Calu3 (cell line): ENCODE data around the gene GARIN5A. TPM values are rescaled to one million over a fixed set of nuclear protein-coding genes. Genes with fewer than 3 reads are reported as not detected.
A peak's percentile ranks its signal among the peaks of the same experiment; 100 is the strongest.

Experiments
- BruUV-seq: library from RNA; stranded (reverse); fragments of 400-500 nt; replicated peaks from 2 replicates; lab custom pipeline; 2021; lab: Mats Ljungman, UMichigan
- CTCF ChIA-PET: fragments of 300-600 bp; sonication (Branson Sonifier 250); formaldehyde crosslinking; loops from one replicate; lab custom pipeline; 2022; ENCODE audit warnings: antibody characterized with exemption; lab: Charles Lee
- DNase-seq: peaks from one replicate; pipeline ENCODE4 v3.0.0; 2022
- H3K27ac Mint-ChIP-seq: one replicate; pipeline ENCODE4 v1.8.0; 2022; ENCODE audit warnings: mixed read lengths; ENCODE audit not compliant: unreplicated experiment
- H3K27me3 Mint-ChIP-seq: one replicate; pipeline ENCODE4 v1.8.0; 2022; ENCODE audit warnings: mixed read lengths; ENCODE audit not compliant: unreplicated experiment
- H3K36me3 Mint-ChIP-seq: one replicate; pipeline ENCODE4 v1.8.0; 2022; ENCODE audit warnings: mild to moderate bottlenecking, moderate library complexity, mixed read lengths; ENCODE audit not compliant: insufficient read depth, unreplicated experiment
- H3K4me1 Mint-ChIP-seq: one replicate; pipeline ENCODE4 v1.8.0; 2022; ENCODE audit warnings: mild to moderate bottlenecking, low read depth, mixed read lengths; ENCODE audit not compliant: unreplicated experiment
- H3K4me3 Mint-ChIP-seq: one replicate; pipeline ENCODE4 v1.8.0; 2022; ENCODE audit warnings: mild to moderate bottlenecking, low read depth, moderate library complexity, mixed read lengths; ENCODE audit not compliant: unreplicated experiment
- H3K9me3 Mint-ChIP-seq: one replicate; pipeline ENCODE4 v1.8.0; 2022; ENCODE audit warnings: low read depth, mixed read lengths; ENCODE audit not compliant: unreplicated experiment
- CTCF ChIP-seq: fragments of 200-600 bp; IDR thresholded peaks from one replicate; pipeline ENCODE4 v1.8.0; 2022; ENCODE audit warnings: antibody characterized with exemption; ENCODE audit not compliant: unreplicated experiment
- intact Hi-C: fragments of 100-400 bp; cut with micrococcal nuclease; formaldehyde crosslinking; loops from one replicate; pipeline ENCODE4 v1.10.0; 2022; ENCODE audit not compliant: unreplicated experiment
- total RNA-seq: library from RNA; stranded (reverse); gene quantifications from 2 replicates; pipeline ENCODE4 v1.2.3, GENCODE V29; 2022

Gene GARIN5A
- total RNA-seq, 1 experiment from 2014 or later, result 6.0 TPM

- no peak for TF ChIP-seq CTCF
- CTCF ChIA-PET, result interaction anchor here (1.4 kb wide), 1 partner anchor 20 kb away, joined by 4 read pairs; no protein-coding TSS in a partner anchor
- DNase-seq, result no peak
- Mint-ChIP-seq H3K9me3 (no peaks in the 10 kb centered on the region), H3K27me3 (peaks cover 35% of the 10 kb centered on the region), H3K4me1 (no peaks in the 10 kb centered on the region), H3K27ac (no peak overlapping the region), H3K36me3 (peaks cover 18% of the 10 kb centered on the region), H3K4me3 (no peak overlapping the region)
- no TSS peak for BruUV-seq
- intact Hi-C loops, result no loop called here
Observed at GRCh38 chr19:50518091-50519005, 41.7 kb upstream of the GARIN5A start.

GRCh38 chr19:50517704-50518075 lies 41.0 kb upstream of the GARIN5A start:
- CTCF ChIA-PET, result no interaction called here
- Mint-ChIP-seq H3K4me3 (no peak overlapping the region), H3K27ac (no peak overlapping the region), H3K36me3 (peaks cover 24% of the 10 kb centered on the region), H3K27me3 (peaks cover 41% of the 10 kb centered on the region), H3K9me3 (no peaks in the 10 kb centered on the region), H3K4me1 (no peaks in the 10 kb centered on the region)
- no peak for TF ChIP-seq CTCF
- intact Hi-C loops, result no loop called here
- no peak for DNase-seq
- no TSS peak for BruUV-seq

- Mint-ChIP-seq H3K4me1 (peaks cover under 1% of the 10 kb centered on the region), H3K4me3 (no peak overlapping the region), H3K27me3 (peaks cover 47% of the 10 kb centered on the region), H3K27ac (no peak overlapping the region), H3K9me3 (no peaks in the 10 kb centered on the region), H3K36me3 (peaks cover 30% of the 10 kb centered on the region)
- intact Hi-C loops, result no loop called here
- no peak for DNase-seq
- no TSS peak for BruUV-seq
- CTCF ChIA-PET, result no interaction called here
- TF ChIP-seq CTCF, result no peak
Observed at GRCh38 chr19:50516964-50517703, 40.5 kb upstream of the GARIN5A start.

DNA sequence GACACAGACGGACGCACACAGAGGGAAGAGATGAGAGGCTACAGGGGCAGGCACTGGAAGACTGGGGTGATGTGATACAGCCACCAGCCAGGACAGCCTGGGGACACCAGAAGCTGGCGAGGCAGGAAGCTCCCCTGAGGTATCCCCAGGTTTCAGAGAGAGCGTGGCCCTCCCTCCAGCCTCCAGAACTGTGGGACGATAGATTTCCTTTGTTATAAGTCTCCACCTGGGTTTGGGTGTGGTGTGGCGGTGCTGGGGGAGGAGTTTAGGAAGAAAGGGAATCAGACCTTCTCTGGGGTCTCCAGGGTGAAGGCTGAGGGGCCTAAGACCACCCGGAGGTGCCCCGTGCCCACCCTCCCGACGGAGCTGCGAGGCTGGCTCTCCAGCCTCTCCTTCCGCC lies 39.8 kb upstream of the GARIN5A start:
- H3K4me1 Mint-ChIP-seq, result peaks cover 8% of the 10 kb centered on the region
- peak overlapping the region; percentile 21 for H3K27ac Mint-ChIP-seq
- no peak for DNase-seq
- no TSS peak for BruUV-seq
- H3K36me3 Mint-ChIP-seq, result peaks cover 37% of the 10 kb centered on the region
- H3K4me3 Mint-ChIP-seq, result no peak overlapping the region
- H3K9me3 Mint-ChIP-seq, result no peaks in the 10 kb centered on the region
- intact Hi-C loops, result no loop called here
- H3K27me3 Mint-ChIP-seq, result peaks cover 54% of the 10 kb centered on the region
- CTCF ChIA-PET, result no interaction called here
- TF ChIP-seq CTCF, result no peak
